DMS53 treated with DMSO at 0.1 percent for 48 hours (cell line): ENCODE data around the gene ANAPC1.
"Not testable (repeated sequence)": the region's sequence is repeated elsewhere in the genome, so short reads cannot be mapped to it uniquely, and the experiment has no call there.

Experiments used
- DNase-seq: peaks from one replicate; lab custom pipeline; 2025; ENCODE audit not compliant: unreplicated experiment; lab: John Stamatoyannopoulos, UW

The ANAPC1 gene

DNA sequence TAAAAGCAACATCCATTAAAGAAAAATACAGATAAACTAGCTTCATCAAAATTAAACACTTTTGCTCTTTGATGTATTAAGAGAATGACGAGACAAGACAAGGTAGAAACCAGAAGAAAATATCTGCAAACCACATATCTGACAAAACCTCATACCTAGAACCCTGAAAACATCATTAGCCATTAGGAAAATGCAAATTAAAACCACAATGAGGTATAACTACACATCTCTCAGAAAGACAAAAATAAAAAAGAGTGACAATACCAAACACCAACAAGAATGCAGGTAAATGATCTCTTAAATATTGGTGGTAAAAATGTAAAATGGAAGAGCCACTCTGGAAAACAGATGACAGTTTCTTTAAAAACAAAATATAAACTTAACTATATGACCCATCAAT, 53.5 kb downstream of the ANAPC1 start:
- not testable (repeated sequence) for DNase-seq

DNA sequence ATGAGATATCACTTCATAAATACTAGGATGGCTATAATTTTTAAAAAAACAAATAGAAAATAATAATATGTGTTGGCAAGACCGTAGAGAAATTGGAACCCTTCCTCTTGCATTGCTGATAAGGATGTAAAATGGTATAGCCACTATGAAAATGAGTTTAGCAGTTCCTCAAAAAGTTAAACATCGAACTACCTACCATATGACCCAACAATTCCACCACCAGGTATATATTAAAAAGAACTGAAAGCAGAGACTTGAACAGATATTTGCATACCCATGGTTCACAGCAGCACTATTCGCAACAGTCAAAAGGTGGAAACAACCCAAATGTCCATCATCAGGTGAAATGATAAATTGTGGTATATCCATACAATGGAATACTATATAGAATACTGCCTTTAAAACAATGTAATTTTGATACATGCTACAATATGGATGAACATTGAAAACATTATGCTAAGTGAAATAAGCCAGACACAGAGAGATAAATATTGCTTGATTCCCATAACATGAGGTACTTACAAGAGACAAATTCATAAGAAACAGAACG, 55.7 kb downstream of the ANAPC1 start:
- not testable (repeated sequence) for DNase-seq

DNA sequence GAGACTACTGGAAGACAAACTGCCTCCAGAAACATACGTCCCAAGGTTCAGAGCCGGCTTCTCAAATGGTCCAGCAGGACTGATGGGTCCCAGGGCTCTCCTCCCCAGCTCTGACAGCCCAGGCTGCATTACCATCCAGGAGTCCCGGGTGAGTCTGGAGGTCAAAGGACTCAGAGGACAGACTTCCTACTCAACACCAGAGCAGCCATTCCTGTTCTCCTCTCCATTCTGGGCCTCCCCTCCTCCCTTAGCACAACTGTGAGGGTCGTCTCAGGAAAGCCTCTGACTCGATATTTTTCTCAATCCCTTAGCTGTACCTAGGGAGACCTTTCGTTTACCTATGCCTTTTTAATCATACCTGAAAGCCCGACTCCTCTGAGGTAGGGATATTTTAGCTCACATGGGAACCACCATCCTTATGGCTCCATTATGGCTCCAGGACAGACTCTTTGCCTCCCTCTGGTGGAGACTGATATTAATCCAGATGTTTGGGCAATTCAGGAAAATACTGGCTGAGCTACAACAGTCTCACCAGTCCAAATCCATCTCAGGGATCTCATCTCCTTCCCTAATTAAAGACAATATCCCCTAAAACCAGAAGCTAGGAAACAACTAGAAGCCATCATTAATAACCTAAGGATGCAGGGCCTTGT, 70.9 kb downstream of the ANAPC1 start:
- not testable (repeated sequence) for DNase-seq

DNA sequence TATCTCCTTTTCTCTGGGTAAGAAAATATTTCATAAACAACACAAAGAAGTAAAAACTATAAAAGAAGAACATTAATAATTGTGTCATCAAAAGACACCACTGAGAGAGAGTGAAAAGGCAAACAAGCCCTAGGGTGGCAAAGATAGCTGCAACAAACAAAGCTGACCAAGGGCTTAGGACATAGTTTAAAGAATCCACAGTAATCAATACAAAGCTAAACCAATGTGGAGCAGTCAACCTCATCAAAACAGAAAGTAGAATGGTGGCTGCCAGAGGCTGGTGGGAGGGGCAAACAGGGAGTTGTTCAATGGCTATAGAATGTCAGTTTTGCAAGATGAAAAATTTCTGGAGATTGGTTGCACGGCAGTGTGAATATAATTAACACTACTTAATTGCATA, 93.4 kb downstream of the ANAPC1 start:
- not testable (repeated sequence) for DNase-seq

DNA sequence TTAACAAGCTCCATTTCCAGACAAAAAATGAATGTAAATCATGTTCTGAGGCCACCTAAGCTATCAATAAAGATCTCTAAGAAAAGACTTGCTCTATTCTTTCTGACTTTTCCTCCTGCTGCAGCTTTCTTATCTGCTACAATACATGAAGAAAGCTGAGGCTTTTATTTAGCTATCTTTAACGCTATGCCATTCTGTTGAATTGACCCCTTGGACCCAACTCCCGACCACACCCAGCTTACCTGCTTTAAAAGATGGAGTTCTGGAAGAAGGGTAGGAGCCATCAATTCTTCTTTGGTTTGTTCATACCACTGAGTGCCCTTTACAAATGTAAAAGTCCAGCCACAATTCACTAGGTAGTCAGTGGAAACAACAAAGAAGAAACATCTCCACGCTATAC, 99.9 kb downstream of the ANAPC1 start:
- DNase-seq, result not testable (repeated sequence)

DNA sequence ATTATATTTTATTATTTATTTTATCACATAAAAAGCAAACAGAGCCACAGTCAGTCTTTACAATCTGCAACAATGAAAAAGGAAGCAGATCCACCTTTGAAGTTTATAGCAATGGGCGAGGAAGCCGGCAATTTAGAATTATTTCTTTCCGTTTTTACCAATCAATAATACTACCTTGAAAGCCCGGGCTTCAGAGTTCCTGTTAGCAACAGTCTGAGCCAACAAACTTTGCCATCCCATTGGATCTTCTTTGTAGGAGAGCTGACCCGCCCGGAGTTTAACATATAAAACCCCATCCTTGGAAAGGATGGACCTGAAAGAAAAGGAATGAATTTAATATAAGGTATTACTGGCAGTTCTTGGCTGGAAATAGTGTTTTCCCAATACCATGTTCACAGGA, 101.8 kb downstream of the ANAPC1 start:
- not testable (repeated sequence) for DNase-seq

DNA sequence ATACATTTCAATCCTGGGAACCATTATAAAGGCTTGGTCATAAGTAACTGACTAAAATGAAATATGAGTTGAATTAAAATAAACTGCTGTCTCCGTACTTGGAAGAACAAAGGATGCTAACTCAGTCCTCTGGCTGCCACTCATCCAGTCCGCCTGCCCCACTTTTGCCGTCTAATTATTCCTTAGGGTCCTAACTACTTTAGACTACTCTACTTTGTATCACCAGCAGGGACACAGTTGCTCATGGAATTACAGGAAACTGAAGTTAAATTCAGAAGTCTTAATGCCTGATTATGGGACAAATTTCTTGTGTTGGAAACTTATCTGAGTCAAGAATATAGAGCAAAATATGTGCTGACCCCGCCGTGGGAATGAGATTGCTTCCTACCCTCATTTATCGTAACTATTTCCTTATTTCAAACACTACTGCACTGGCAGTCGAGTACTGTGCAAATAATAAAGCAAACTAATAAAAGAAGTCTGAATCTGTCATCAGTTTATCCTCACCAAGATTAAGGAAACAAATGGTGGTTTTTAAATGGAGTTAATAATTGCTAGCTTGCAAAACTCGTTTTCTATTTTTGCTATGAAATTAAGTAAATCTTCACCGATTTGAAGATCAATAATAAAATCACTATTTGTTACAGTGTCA, 102.4 kb downstream of the ANAPC1 start:
- not testable (repeated sequence) for DNase-seq

DNA sequence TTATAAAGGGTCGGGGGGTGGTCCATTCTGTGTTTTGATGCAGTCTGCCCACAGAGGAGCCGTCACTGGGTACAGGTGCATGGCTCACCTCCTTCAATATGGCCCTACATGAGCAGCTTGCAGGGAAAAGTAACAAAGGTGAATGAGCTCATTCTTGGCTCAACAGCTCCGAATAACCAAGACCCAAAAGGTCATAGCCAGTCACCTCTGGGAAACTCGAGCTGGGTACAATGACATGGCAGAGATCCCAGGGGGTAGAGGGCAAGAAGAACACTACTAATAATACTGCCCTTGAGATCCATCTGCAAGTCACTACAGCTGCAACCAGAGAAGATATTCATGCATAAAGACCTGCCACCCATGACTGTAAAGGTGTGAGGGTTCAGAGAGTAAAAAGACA, 106.8 kb downstream of the ANAPC1 start:
- not testable (repeated sequence) for DNase-seq

DNA sequence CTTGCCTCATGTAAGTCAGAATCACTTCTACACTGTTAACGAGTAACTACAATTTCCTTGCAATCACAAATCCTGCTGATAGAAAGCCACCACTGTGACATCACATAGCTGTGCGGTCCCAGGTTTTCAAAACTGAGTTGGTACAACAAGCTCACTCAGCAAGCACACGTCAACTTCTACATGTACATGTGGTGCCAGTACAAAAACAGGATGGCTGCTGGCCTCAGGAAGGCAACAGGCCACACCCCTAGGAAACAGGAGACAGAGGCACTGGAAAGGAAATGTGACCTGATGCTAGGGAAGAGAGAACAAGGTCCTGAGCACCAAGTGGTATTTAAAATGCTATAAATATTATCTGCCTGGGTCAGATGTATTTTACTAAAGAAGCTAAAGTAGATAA, 107.7 kb downstream of the ANAPC1 start:
- DNase-seq, result not testable (repeated sequence)

DNA sequence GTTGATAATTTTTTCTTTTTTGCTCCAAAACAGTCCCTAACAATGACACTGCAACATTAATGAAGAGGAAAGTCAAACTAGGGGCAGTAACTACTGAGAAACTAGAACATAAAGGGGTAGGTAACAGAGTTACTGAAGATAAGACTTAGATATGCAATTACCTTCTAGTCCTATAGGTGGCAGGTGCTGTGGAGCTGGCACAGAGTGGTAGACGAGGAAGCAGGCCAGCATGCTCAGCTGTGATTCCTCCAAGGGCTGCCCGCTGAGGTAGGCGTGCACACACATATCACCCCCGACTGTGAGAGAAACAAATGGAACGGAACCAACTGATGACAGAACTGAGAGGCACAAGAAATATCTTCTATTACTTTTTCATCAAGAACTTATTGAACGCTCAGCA, 111.8 kb downstream of the ANAPC1 start:
- DNase-seq, result not testable (repeated sequence)

DNA sequence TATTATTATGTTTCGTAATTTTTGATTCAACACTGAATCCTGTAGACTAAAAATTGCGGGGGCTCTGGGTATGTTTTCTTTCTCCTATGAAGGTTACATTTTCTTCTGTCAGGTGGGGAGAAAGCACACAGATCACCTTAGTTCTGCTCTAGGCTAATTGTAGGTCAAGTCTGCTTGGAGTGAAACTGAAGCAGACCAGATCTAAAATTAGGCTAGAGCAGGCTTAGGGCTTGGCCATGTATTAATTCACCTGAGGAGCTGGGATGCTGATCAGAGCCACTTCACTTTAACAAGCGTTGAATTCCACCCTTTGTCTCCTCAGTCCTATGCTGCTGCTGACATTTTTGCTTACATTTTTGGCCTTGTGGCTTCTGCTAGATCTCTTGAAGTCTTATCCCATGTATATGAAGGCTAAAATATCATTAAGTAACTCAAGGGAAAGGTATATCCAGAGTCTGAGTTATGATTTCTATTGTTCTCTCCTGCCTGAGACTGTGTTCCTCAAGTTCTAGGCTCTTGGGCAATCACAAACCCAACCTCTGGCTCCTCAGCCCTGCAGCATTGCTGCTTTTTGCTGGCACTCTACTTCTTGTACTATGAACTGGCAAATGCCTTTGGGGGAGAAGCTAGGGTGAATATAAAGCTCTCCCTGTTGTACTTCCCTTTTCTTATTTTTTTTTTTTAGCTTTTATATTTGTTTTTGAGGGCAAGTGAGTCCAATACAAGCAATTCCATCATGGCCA, 112.9 kb downstream of the ANAPC1 start:
- DNase-seq, result not testable (repeated sequence)

DNA sequence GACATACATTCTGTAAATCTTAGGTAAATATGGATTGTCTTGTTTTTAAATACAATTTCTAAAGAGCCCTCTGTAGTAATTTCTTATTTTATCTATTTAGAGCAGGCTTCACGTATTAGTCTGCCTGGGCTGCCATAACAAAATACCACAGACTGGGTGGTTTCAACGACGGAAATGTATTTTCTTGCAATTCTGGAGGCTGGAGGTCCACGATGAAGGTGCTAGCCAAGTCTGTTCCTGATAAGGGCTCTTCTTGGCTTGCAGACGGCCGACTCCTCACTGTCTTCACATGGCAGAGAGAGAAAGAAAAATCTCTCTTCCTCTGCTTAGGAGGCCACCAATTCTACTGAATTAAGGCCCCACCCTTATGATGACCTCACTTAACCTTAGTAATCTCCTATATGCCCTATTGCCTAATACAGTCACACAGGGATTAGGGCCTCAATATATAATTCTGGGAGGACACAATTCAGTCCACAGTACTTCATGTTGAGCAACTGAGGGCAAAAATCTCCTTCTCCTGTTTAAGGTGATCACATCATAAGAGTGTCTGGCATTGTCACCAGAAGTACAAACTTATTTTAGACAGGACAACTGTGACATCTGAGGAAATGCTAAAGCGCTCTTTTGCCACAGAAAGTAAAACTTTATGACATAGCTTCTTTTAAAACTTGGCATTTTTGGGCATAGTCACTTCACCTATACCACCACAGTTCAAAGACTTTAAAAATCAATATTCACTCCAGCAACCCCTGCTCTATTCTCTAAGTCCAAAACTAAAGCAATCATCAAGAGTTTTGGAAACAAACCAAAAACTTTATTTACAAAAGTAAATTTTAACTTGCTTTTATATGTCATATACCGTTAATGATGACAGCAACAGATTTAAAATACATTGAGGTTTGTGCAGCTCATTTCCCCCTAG, 115.5 kb downstream of the ANAPC1 start:
- not testable (repeated sequence) for DNase-seq

DNA sequence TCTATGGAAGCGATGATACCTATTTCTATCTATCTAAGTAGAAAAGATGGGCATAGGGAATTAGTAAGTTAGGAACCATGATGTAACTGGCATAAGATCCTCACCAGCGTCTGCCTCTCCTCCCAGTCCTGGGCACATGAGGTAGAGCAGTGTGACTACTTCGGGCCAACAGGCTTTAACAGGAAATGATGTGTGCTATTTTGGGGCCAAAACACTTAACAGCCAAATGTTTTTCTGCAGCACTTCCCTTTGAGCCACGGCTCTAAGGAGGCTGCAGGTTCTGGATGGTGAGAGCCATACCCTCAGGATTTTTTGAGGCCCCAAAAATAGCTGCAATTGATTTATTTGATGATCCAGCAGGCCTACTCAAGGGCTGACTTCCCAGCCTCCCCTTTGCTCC, 116.9 kb downstream of the ANAPC1 start:
- DNase-seq, result not testable (repeated sequence)

DNA sequence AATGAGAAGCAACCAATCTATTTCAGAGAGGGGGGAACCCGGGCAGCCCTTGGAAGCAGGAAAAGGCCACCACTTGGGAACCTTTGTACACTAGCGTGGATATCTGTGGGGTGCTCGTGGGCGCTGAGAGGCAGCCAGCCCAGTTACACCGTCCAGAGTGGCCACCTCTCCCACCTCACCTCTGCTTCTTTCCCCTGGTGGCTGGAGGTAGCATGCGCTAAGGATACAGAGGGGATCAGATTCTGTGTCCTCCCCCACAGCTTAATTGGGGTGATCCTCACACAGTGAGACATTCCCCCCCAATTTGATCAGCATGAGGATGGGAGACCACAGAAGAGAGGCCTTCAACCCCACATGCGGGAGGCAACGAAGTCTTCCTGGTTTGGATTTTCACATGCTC, 117.7 kb downstream of the ANAPC1 start:
- DNase-seq, result not testable (repeated sequence)

DNA sequence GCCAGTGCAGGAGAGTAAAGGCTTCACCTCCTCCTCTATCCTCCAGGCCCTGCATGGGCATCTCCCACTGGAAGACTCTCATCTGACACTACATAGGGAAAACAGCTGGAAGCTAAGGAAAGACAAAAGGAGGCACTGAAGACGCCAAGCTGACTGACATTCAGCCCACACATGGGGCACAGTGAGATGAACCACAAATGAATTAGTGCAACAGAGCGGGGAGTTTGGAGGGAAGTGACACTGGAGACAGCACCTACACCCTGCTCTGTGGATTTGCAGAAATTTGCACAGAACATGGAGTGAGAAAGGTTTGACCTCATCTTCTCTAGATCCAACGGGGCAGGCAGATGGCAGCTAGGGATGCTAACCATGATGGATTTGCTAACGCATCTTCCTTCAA, 119.8 kb downstream of the ANAPC1 start:
- not testable (repeated sequence) for DNase-seq

DNA sequence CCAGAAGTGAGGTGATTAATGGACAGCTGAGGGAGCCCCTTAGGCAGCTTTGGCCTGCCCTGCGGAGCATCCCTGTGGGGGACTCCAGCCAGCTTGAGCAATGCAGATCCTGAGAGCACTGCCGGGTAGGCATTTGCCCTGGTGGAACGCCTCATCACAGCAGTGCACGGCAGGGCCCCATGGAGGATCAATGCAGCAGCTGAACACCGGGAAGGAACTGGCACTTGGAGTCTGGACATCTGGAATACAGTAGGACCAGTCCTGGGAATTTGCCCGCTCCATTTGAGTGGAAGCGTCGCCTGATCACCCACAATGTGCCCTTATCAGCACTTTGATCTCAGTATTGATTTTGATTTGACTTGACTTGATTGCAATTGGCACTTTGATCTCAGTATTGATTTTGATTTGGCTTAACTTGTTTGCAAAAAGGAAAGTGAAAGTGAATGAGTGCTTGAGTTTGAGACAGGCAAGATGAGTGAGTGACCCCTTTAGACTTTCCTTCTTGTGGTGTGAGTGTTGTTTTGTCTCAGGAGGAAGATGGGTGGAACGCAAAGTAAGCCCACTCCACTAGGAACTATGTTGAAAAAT, 123.2 kb downstream of the ANAPC1 start:
- DNase-seq, result not testable (repeated sequence)

DNA sequence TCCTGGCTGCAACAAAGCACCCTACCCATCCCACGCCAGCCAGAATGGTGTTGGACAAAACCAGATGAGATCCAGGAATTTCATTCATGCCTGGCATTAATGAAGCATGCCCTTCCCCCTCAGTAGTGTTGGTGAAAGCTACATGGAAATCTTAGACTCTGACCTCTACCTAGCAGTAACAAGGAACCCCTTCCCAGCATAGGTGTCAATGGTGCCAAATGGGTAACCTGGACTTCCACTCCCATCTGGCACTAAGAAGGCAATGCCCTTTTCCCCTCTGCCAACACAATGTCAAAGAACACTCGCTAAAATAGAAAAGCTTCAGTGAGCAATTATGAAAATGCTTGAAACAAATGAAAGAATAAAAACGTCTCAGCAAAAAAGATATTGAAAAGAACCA, 131.5 kb downstream of the ANAPC1 start:
- not testable (repeated sequence) for DNase-seq

DNA sequence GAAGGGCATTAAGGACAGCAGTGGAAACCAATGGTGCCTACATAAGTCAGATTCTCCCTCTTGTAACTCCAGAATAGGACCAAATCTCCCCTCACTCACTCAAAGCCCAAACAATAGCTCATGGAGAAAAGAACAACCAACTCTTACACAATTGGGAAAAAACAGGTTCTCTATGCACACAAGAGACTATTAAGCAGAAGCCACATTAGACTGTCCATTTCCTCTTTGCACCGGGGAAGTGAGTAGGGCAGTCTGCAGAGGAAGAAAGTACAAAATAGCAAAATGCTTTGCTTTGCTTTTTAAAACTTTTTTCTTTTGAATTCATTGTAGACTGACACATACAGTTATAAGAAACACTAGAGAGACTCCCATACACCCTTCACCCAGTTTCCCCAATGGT, 133.4 kb downstream of the ANAPC1 start:
- DNase-seq, result not testable (repeated sequence)

DNA sequence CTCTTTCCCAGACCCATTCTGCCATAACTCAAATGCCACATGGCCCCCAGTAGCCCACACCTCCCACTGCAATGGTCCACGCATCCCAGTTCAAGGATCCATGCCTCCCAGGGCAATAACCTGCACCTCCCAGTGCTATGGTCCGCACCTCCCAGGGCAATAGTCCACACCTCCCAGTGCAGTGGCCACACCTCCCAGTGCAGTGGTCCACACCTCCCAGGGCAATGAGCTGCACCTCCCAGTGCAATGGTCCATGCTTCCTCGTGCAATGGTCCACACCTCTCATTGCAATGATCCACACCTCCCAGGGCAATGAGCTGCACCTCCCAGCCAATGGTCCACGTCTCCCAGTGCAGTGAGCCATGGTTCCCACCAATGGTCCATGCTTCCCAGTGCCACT, 135.6 kb downstream of the ANAPC1 start:
- DNase-seq, result not testable (repeated sequence)

DNA sequence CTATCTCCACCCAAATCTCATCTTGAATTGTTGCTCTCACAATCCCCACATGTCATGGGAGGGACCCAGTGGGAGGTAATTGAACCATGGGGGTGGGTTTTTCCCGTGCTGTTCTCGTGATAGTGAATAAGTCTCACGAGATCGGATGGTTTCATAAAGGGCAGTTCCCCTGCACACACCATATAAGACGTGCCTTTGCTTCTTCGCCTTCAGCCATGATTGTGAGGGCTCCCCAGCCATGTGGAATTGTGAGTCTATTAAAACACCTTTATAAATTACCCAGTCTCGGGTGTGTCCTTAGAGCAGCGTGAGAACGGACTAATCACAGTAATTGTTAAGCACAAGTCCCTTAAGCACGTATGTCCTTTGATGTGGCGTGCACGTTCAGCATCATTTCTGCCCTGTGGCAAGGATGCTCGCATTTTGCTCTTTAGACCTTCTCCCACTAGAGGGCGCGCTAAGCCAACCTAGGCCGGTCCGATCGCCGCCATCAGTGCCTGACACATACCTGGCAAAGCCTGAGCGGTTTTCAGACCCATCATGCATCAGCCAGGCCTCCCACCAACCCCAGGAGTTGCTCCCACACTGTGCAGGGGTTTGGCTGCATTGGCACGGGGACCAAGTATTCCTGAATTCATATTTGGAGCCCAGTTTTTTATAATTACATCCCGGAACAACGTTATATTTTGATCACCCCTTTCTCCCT, 136.4 kb downstream of the ANAPC1 start:
- DNase-seq, result not testable (repeated sequence)
